Lung (tissue), 12 donors: Measurements from ENCODE around the gene BAG5. TPM values are rescaled to one million over a fixed set of nuclear protein-coding genes. Genes with fewer than 3 reads are reported as not detected.

ENCODE experiments used
- ATAC-seq: fragments of 200-7000 bp; cut with Tn5 transposase; one replicate; pipeline ENCODE4 v1.9.1; 2020; ENCODE audit warnings: moderate number of reproducible peaks; ENCODE audit not compliant: insufficient read depth, low FRiP score
- DNase-seq, 3 donors: peaks; one replicate each; pipeline ENCODE4 v3.0.0-alpha.2; 2013 to 2017
- H3K27ac ChIP-seq, 2 donors: one replicate each; pipeline ENCODE4 v1.5.1; 2013; ENCODE audit warnings: mild to moderate bottlenecking in 2 of 2, moderate library complexity in 2 of 2, control low read depth in 1 of 2, inconsistent platforms in 1 of 2, low read depth in 1 of 2, low read length in 1 of 2
- H3K27me3 ChIP-seq, 3 donors: one replicate each; pipeline ENCODE4 v1.5.1; 2013; ENCODE audit warnings: low read length in 2 of 3; ENCODE audit not compliant: control insufficient read depth in 3 of 3, insufficient read depth in 3 of 3
- H3K36me3 ChIP-seq, 4 donors: one replicate each; pipeline ENCODE4 v1.5.1; 2013; ENCODE audit warnings: low read length in 4 of 4, mild to moderate bottlenecking in 1 of 4, moderate library complexity in 1 of 4; ENCODE audit not compliant: control insufficient read depth in 4 of 4, insufficient read depth in 4 of 4
- H3K4me1 ChIP-seq, 5 donors: one replicate each; pipeline ENCODE4 v1.5.1; 2013; ENCODE audit warnings: low read length in 5 of 5, mild to moderate bottlenecking in 2 of 5, moderate library complexity in 1 of 5; ENCODE audit not compliant: control insufficient read depth in 5 of 5, insufficient read depth in 5 of 5
- H3K4me3 ChIP-seq: one replicate; pipeline ENCODE4 v1.5.1; 2013; ENCODE audit warnings: mild to moderate bottlenecking, control low read depth, moderate library complexity
- H3K9ac ChIP-seq, 2 donors: one replicate each; pipeline ENCODE4 v1.5.1; 2013; ENCODE audit warnings: low read length in 2 of 2, control low read depth in 1 of 2; ENCODE audit not compliant: insufficient read depth in 1 of 2
- H3K9me3 ChIP-seq, 4 donors: one replicate each; pipeline ENCODE4 v1.5.1; 2013; ENCODE audit warnings: low read length in 3 of 4, mild to moderate bottlenecking in 1 of 4, moderate library complexity in 1 of 4; ENCODE audit not compliant: control insufficient read depth in 4 of 4, insufficient read depth in 3 of 4
- WGBS, 2 donors: extraction: QIAGEN DNeasy Blood & Tissue Kit; methylation state at CpG; one replicate each; pipeline ENCODE4 v1.1.7; 2013; 5-methylcytosine and 5-hydroxymethylcytosine counted together
- polyA plus RNA-seq, 2 donors: library from polyadenylated mRNA; stranded (reverse); fragments of 200-250 nt; gene quantifications; one replicate each; pipeline ENCODE4 v1.2.1, GENCODE V29; 2013
- total RNA-seq, 2 donors: library from RNA; depleted of rRNA in 1 of 2; stranded (reverse); fragments of >200 nt in 1 of 2; gene quantifications; one replicate each; pipeline ENCODE4 v1.2.1, GENCODE V29; 2014 to 2021
- TF ChIP-seq, protein P1 (sequence below): IDR thresholded peaks from 2 replicates; pipeline ENCODE4 v1.5.1; 2012; ENCODE audit warnings: mild to moderate bottlenecking; ENCODE audit errors: control extremely low read depth, extremely low read depth
- donor health status: control.
- donor health status: control.
- donor health status: Bipolar disorder and iron deficiency.
- donor health status: healthy.
- donor health status: DM: yes; HTN: yes; CAD: no.

Gene BAG5
- total and polyA plus RNA-seq, 4 donors: 8.7 to 26.0 (median 18.5) TPM

- TF ChIP-seq, protein P1, sequence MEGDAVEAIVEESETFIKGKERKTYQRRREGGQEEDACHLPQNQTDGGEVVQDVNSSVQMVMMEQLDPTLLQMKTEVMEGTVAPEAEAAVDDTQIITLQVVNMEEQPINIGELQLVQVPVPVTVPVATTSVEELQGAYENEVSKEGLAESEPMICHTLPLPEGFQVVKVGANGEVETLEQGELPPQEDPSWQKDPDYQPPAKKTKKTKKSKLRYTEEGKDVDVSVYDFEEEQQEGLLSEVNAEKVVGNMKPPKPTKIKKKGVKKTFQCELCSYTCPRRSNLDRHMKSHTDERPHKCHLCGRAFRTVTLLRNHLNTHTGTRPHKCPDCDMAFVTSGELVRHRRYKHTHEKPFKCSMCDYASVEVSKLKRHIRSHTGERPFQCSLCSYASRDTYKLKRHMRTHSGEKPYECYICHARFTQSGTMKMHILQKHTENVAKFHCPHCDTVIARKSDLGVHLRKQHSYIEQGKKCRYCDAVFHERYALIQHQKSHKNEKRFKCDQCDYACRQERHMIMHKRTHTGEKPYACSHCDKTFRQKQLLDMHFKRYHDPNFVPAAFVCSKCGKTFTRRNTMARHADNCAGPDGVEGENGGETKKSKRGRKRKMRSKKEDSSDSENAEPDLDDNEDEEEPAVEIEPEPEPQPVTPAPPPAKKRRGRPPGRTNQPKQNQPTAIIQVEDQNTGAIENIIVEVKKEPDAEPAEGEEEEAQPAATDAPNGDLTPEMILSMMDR: no peak
- H3K9me3 ChIP-seq: no peaks in the 10 kb centered on the region
- ATAC-seq: no peak
- WGBS, 2 donors: 52 to 62% methylated on average over 30 of the region's 30 CpGs
- H3K27me3 ChIP-seq: no peaks in the 10 kb centered on the region
- H3K9ac ChIP-seq: no peak overlapping the region
- DNase-seq: no peak
- no peak overlapping the region for H3K4me3 ChIP-seq
- peaks cover 0 to 25% (median 0%) of the 10 kb centered on the region in 4 donors for H3K36me3 ChIP-seq
- H3K4me1 ChIP-seq: peaks cover 4 to 40% (median 28%) of the 10 kb centered on the region in 5 donors
- peak overlapping the region in 1 of 2 donors; percentile 38 for H3K27ac ChIP-seq
These were observed 24.0 kb downstream of the BAG5 start for GRCh38 chr14:103538291-103539055.

DNA sequence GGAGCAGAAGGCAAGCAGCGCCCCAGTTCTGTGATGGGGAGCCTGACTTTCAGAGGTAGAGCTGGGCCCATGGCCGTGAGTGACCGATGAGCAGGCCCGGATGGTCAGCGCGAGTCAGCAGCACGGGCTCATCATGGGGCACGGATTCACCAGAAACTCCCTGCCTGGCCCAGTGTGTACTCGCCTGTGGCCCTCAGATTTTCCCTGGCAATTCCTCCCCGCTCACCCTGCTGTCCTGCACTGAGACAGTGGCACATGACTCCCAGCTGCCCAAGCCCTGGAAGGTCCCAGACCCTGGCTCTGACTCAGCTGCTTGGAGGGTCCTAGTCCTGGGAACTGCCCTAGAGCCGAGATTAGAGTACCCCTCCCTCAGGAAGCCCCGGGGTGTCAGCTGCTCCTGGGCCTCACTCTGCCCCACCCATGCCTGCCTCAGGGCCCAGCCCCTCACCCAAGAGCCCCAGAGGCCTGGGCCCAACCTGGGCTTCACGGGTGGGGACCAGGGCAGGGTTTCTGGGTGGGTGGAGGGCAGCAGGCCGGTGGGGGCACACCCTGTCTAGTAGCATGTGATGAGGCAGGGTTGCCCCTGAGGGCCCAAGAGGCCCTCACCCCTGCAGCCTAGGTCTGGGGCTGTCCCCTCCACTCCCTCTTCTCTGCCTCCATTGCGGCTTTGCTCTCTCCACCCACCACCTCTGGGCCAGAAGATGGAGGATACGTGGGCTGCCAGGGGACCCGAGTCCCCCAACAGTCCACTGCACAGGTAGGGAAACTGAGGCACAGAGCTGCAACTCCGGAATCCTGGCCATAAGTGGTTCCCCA is 25.1 kb downstream of the BAG5 start:
- TF ChIP-seq, protein P1: no peak
- no peak for DNase-seq

DNA sequence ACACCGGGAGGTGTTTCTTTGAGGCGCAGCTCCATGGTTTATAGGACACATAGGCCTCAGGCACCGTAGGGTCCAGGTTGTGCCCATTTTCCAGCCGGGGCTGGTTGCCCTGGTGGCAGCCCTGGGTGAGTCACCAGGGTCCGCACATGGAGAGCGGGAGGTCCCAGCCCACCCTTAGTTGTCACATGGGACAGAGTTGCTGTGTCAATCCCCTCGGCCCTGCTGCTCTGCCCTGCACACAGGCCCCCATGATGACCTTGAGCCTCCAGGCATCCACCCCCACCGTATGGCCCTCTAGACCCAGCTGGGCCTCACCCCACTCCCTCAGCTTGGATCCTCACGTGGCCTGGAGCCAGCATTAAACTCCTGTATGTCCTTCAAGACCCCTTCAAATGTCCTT is 25.8 kb downstream of the BAG5 start:
- Histone ChIP-seq H3K4me3 (no peak overlapping the region), H3K36me3 (peaks cover 0 to 42% (median 3%) of the 10 kb centered on the region in 4 donors), H3K27ac (no peak overlapping the region), H3K27me3 (no peaks in the 10 kb centered on the region), H3K9me3 (no peaks in the 10 kb centered on the region), H3K9ac (no peak overlapping the region), H3K4me1 (peaks cover 4 to 24% (median 16%) of the 10 kb centered on the region in 5 donors)
- TF ChIP-seq, protein P1: no peak
- ATAC-seq (no peak), DNase-seq (no peak)
- WGBS, 2 donors: 81% methylated on average over 9 of the region's 9 CpGs

More for the DNA sequence above, 25.1 kb downstream of the BAG5 start:
- Histone ChIP-seq H3K36me3 (peaks cover 0 to 35% (median 2%) of the 10 kb centered on the region in 4 donors), H3K27ac (no peak overlapping the region), H3K9ac (no peak overlapping the region), H3K4me1 (peaks cover 4 to 30% (median 21%) of the 10 kb centered on the region in 5 donors), H3K4me3 (no peak overlapping the region), H3K27me3 (no peaks in the 10 kb centered on the region), H3K9me3 (no peaks in the 10 kb centered on the region)
- WGBS, 2 donors: 80% methylated on average over 17 to 18 of the region's 18 CpGs
- ATAC-seq: no peak
